HG02678 (cell line): Measurements from ENCODE around the gene FHOD3.

Experiments
- ATAC-seq: cut with Tn5 transposase; IDR thresholded peaks from one replicate; pipeline ENCODE4 v1.9.1; 2021; ENCODE audit warnings: mild to moderate bottlenecking, moderate library complexity; ENCODE audit not compliant: unreplicated experiment

The FHOD3 gene

DNA sequence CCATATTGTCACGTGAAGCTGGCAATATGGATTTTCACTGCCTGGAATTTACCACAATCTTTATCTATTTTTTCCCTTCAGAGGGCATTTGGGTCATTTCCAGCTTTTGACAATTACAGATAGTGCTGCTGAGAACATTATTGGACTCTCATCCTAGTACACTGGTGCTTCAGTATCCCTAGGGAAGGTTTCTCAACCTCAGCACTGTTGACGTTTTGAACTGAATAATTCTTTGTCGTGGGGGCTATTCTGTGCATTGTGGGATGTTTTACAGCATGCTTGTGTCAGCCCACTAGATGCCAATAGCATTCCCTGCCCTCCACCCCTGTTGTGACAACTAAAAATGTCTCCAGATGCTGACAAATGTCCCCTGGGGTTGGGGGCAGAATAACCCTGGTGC lies 345.5 kb downstream of the FHOD3 start:
- no peak for ATAC-seq

DNA sequence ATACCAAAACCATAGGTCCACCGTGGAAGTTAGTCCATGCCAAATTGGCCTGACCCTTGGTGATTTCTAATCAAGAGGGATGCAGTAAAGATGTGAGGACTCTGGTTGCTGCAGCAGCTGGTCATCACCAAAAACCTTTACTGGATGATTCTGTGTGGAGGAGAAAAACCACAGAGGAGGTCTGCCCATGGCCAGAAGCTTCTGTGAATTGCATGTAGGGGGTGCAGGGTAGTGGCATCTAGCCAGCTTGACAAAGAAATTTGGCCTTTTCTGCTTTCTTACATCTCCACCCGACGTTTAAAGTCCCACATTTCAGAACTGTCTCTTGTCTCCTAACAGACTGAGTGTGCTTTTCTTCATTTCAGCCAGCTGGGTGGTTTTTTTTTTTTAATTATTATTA lies 351.3 kb downstream of the FHOD3 start:
- no peak for ATAC-seq

DNA sequence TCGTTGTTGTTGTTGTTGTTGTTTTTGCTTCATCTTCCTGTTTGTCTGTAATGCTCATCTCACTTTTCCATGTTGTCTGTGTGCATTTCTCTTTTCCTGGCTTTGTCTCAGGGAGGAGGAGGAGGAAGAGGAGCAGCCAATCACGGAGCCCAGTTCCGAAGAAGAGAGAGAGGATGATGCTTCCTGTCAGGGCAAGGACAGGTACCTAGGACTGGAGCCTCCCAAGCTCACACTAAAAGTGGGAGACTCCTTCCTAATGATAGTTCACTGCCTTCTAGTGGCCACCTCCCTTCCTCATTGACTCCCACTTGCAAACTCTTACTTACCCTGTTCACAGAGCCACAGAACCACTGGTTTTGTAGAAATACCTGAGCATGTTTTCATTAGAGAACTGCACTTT lies 351.7 kb downstream of the FHOD3 start:
- ATAC-seq = no peak

DNA sequence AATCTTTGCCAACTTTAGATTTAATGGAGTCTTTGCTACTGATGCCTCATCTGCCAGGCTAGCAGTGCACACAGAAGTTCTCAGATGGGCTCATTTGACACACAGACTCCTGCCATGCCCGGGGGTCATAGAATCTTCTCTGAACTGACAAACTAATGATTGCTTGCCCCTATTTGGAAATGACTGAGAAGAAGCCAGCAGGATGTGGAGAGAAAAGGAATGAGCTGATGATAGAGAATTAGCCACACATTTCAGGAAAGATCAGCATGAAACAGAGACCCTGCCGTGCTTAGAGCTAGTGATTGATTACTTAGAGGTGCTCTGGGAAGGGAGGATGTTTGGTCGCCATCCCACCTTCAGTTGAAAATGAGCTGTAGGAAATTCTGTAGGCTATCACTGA lies 352.8 kb downstream of the FHOD3 start:
- ATAC-seq = no peak

DNA sequence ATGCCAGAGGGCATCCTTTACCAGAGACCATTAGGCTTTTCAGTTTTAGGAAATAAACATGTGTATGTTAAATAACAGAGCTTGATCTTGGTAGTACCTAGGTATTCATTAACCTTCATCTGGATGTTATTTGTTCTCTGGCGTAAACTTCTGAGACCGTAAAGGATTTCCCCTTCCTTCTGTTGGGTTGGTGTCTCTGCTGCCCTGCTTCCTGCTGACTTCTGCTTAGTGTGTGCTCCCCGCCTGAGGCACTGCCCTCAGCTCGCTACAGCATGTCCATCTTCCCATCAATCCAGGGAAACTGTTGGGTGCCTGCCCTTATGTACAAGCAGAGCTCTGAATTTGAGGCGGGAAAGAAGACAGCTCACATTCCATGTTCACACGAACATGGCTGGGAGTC lies 353.4 kb downstream of the FHOD3 start:
- ATAC-seq = peak; percentile 87

DNA sequence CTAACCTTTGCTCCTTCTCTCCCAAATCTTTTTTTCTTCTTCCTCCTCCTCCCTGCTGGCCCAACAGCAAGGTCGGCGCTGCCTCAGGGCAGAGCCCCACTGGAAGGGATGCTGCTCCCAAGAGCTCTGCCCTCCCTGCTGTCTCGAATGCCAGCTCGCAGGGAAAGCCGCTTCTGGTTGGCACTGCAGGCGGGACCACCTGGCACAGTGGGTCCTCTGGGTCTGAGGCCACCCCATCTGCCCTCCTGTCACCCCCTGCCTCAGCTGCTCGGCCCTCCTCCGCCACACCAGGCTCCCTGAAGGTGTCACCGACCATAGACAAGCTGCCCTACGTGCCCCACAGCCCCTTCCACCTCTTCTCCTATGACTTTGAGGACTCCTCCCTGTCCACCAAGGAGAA lies 355.0 kb downstream of the FHOD3 start:
- ATAC-seq = no peak

DNA sequence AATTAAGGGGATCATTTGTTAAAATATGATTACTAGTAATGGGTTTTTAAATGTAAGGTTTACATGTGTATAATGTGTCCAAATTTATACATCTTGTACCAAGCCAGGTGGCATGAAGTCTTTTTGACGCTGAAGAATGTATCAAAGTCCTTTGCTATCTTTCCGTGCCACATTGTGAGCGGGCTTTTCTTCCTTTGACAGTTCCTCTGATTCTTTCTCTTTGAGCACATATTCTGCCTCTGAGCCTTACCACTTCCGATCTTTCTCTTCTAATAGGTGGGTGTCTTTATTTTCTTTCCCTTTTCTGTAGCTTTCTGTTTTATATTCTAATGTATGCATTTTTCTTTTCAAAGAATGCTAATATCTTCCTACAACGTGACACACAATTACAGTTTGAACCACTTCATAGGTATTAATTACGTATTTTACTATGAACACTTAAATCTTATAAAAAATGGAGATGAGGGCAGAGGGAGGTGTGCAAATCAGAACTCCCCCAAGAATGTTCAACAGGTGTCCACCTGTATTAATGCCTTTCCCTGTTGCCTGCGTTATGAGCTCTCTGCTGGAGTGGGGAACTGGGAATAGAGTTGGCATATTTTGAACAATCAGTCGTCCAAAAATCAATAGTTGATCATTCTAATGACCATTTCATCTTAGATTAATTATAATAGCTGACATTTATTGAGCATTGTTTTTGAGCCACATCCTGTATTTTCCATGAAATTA lies 355.8 kb downstream of the FHOD3 start:
- no peak for ATAC-seq

DNA sequence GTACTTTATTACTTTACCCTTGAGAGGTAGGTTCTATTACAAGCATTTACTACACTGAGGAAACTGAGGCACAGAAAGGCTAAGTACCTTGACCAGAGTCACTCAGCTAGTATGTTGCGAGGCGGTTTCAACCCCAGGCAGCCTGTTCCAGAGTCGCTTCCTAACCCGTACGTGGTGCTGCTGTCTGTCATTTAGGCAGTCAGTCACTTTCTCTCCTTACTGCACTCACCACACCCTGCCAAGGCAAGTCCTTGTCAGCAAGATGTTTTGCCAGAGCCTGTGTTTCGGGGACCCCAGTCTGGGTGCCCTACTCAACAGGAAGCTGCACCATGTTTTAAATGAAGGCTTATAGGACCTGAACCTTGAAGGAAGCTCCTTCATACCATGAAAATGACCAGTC lies 356.4 kb downstream of the FHOD3 start:
- ATAC-seq = no peak

DNA sequence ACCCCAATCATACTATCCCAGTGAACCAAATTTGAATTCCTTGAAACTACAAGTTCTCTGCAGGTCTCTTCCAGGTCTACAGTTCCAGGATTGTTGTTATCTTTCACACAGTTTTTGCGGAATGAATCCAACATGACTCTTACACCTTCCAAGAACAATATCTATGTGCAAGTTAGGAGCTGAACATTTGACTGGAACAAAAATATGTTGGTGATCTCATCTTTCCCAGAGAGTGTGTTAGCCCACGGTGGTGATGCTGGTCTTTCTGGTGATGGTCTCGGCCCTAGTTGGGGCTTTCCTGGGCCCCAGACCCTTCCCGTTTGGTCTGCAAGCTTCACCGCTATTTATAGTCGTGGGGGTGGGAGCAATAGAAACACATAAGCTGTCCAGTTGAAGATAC lies 357.6 kb downstream of the FHOD3 start:
- ATAC-seq = no peak

DNA sequence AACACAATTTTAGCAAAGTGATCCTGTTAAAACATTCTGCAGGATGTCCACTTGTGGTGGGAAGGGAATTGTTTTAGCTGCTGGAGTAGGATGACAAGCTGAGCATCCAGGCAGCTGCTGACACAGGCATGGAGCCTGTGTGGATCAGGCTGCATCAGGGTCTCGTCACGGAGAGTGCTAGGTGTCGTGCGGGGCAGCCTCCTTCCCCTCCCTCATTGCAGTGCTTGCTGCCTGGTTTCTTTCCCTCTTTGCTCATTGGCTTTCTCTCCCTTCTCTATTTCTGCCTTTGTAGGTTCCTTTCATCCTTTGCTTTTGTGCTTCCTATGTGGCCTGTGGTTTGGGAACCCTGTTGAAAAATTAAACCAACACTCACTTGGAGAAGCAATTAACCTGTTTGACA lies 358.4 kb downstream of the FHOD3 start:
- ATAC-seq = no peak

DNA sequence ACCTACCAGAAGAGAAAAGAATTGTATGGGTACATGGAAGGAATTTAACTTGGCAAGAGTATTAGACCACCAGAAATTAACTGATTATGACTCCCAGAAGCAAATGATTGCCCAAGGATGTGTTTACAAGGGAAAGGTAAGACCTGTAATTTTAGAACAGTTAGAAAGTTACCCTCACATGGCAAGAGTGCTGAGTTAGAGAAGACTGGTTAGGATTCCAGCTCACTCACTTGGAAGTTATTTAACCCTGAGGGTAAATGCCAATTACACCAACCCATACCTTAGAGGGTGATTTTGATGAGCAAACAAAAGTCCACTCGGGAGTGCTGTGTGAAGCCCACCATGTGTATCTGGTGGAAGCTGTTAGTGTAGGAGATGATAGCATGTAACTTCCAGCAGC lies 361.1 kb downstream of the FHOD3 start:
- ATAC-seq = no peak

DNA sequence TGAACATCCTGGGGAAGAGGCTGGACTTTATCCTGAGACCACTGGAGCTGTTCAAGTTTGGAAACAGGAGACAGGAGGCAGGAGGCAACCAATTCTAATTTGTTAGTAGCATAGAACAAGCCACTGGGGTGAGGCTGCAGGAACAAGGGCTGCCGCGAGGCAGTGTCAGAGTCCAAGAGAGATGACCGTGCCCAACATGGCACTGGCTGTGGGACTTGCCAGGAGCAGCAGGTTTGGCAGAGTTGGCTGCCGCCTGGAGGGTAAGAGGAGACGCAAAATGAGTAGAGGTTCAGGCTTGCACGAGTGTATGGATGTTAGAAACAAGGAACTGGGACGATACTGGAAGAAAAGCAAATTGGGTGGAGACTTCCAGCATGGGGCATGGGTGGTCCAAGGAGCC lies 362.8 kb downstream of the FHOD3 start:
- ATAC-seq = no peak

DNA sequence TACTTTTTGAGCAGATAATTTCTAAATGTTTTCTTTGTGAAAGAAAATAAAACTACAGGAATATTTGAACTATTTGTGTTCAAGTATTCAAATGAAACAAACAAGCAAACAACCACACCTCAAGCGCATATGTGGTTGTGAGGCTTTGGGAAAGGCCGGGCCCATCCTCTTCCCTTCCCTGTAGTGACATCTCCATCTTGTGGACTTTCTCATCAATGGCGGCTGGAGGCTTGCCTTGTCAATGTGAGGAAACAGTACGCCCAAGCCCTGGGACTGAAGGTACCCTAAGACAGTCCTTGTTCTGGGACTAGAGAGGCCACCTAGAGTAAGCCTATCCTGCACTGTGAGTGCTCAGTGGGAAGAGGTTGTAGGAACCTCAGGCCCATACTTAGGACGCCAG lies 364.5 kb downstream of the FHOD3 start:
- ATAC-seq = no peak

DNA sequence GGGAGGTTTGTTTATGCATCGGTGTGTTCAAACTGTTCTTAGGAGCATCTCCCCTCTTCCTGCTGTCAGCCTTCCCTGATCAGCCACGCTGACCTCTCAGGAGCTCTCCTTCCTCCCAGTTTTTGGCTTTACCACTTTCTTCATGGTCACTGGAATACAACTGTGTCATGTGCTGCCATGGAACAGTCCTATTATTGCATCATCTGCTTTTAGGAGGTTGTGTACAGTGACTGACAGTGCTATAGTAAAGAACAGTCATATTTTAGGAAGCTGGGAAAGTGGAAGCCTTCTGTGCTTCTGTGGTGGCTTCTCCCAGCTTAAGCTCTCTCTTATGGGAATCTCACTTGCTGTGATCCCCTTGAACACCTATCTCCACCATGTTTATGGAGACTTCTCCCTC lies 365.8 kb downstream of the FHOD3 start:
- ATAC-seq = no peak

DNA sequence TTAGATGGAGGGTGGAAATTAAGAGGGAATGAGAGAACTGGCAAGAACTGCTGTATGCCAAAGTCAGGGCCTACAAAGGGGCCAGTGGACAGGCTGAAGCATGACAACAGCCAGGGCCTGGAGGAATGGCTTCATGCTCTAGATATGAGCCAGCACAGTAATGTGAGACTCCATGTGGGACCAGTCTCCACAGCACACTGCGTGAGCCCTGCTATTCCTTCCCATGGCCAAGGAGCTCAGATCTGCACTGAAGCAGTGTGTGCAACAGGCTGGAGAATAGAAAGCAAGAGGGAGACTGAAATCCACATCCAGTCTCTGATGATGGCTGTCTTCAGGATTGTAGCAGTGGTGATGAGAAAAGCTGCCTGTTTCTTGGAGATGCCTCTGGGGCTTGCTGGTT lies 368.4 kb downstream of the FHOD3 start:
- no peak for ATAC-seq

DNA sequence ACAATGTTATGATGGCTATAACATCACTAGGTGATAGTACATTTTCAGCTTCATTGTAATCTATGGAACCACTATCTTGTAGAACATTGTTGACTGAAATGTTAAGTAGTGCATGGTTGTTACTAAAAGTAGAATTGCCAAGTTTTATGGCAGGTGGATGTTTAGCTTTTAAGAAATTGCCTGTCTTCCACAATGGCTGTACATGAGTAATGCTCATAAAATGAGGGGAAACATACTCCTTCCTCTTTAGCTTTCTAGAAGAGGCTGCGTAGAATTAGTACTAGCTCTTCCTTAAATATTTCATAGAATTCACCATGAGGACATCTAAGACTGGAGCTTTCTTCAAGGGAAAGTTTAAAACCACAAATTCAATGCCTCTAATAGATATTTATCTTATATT lies 370.3 kb downstream of the FHOD3 start:
- ATAC-seq = no peak

DNA sequence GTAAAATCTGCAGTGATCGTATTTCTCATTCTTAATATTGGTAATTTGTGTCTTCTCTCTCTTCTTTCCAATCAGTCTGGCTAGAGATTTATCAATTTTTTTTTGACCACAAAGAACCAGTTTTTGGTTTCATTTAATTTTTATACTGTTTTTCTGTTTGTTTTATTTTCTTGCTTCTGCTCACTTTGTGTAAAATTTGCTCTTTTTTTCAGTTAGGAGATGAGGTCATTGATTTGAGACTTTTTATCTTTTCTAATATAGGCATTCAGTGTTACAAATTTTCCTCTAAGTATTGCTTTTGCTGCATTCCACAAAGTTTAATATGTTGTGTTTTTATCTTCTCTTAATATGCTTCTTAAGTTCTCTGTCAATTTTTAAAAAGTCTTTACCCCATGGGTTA lies 370.8 kb downstream of the FHOD3 start:
- ATAC-seq = no peak

DNA sequence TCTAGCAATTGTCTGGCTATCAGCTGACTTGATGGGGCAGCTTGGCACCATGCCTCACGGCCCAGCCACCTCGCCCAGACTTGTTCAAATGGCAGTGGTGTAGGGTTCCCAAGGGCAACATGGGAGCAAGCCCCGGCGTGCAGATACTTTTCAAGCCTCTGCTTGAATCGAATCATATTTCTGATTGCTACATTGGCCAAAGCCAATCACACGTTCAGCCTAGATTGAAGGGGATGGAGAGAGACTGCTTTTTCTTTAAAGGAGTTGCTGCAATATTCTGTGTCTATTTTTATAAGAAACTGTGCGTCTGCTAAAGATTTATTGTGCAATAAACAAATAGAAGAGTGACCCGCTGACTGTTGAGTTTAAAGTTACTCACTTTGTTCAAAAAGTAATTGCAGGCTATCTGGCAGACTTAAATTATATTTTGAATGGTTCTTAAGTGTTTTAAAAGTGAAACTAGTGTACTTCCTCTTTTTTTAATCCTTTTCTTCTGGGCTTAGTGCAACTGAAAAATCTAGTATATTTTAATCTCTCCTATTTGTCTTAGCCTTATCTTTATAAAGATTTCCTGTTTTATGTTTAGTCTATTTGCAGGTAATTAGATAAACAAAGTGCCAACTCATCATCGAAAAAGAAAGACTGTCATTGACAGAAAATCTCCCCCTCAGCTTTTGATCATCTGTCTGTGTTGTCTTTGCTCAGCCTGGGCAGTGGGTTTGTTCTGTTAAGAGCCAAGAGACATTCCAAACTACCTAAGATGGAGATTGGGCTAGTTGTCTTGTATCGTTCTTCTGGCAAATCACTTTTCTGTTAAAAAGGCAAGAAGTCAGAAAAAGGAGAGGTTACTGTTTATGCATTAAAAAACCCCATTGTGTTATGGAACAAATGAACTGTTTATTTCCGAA lies 375.2 kb downstream of the FHOD3 start:
- peak; percentile 75 for ATAC-seq

DNA sequence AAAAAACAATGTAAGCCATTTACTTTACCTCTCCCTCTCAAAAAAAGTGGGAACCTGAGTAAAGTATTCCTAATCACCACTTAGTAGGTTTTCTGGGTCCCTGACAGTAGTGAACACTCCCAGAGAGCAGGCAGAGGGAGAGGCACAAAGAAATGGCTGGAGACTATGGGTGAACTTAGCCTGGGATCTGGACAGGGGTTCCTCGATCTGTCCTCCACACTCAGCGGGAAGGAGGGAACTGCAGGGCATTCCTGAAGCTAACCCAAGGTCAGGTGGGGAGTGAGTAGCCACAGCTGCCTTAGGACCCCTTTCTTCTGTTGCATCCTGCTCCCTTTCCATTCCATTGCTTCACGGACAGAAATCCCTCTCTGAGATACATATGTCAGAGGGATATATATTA lies 375.9 kb downstream of the FHOD3 start:
- no peak for ATAC-seq

DNA sequence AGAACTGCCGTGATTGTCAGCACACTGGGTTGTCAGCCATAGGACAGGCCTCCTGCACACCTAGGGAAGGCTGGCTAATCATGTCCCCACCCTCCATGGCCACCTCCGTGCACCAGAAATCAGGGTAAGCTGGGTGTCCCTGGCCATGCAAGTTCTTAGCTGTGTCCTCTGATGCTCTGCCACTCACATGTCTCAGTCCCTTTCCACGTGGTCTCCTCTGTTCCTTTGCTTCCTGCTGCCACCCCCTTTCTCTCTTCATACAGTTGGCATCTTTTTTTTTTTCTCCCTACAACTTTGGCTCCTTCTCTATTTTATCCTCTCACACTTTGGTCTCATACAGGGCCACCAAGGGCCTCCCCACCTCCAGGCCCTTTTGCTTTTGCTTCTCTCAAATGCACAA lies 377.6 kb downstream of the FHOD3 start:
- no peak for ATAC-seq

DNA sequence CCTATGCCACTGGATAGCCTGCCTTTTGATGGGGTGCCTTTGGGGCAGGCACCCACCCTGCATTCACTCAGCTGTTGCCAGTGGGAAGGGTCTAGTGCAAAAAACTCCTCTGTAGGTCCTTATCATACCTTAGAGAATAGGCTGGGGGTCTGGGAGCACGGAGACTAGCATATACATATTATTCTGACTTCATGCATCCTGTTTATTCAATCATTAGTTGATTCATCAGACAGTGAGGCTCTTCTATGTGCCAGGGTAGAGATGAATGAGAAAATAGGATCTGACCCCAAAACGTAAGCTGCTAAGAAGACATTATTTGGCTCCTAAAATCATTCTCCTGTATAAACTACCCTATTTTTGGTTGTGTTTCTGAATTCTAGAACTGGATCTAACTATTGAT lies 378.0 kb downstream of the FHOD3 start:
- ATAC-seq = no peak

DNA sequence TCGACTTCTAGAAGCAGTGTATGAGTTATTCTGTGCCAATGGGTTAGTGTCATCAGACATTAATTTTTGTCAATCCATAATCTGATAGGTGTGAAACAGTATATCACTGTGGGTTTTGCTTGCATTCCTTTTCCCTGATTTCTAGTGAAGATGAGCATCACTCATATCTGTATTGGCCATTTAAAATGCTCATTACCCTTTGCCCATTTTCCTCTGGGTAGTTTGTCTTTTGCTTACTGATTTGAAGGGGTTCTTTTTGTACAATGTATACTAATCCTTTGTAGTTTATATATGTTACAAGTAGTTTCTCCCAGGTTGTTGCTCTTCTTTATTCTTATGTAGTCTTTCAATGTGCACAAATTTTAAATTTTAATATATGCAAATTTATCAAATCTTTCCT lies 379.1 kb downstream of the FHOD3 start:
- ATAC-seq = no peak
